Lower leg skin (tissue), 3 donors: ENCODE measurements around the gene TMEM145.

Experiments
- CTCF ChIP-seq, 3 donors: fragments of 450-650 bp; IDR thresholded peaks; one replicate each; pipeline ENCODE4 v1.5.1; 2016; ENCODE audit warnings: antibody characterized with exemption in 3 of 3, mild to moderate bottlenecking in 3 of 3, moderate library complexity in 2 of 3
- POLR2A ChIP-seq, 2 donors: fragments of 450-650 bp; IDR thresholded peaks; one replicate each; pipeline ENCODE4 v1.6.1; 2016 to 2017; ENCODE audit warnings: antibody characterized with exemption in 2 of 2, mild to moderate bottlenecking in 1 of 2, moderate library complexity in 1 of 2

DNA sequence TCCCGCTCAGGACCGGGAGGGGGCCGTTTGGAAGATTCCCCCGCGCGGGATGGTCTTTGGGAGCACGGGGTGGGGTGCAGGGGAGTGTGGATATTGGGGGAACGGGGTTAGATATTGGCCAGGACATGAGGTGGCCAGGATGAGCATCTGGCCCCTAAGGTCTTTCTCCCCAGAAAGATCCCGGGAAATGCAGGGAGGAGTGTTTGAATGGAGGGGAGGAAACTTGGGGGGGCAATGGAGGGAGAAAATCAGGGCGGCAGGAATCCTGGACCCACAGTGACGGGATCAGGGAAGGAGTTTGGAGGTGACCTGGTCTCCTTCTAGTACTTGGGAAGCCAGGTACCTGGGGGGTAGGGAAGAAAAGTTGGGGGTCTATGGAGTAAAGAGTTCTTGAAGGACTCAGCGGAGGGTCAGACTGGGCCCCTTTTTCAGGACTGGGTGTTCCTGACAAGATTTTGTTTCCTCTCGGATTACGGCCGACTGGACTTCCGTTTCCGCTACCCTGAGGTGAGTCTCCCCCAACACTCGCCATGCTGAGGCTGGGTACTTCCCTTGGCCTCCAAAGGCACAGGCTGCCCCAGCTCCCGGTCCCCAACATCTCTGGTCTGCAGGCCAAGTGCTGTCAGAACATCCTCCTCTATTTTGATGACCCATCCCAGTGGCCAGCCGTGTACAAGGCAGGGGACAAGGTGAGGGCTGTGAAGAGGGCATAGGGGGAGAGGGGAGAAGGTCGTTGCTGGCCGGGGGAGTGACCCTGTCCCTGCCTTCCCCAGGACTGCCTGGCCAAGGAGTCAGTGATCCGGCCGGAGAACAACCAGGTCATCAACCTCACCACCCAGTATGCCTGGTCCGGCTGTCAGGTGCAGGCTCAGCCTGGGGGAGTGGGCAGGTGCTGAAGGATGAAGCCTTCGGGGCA is 989 bp downstream of the TMEM145 start:
- no peak for TF ChIP-seq CTCF (IDR thresholded peaks at IDR 0.05)
- TF ChIP-seq POLR2A (IDR thresholded peaks at IDR 0.05): no peak
